Naive thymus-derived CD8-positive, alpha-beta T cell (primary cell): ENCODE results near the gene CACNA1B. TPM values are rescaled to one million over a fixed set of nuclear protein-coding genes. Genes with fewer than 3 reads are reported as not detected.

Source experiments
- ATAC-seq, 2 donors: fragments of 150-1000 bp; cut with Tn5 transposase in 1 of 2; sonication (Bioruptor Pico), chemical (Tn5 transposase) in 1 of 2; 1 replicate in 1 of 2; 2 replicates in 1 of 2; pipeline ENCODE4 v1.10.0; 2021; ENCODE audit warnings: mild to moderate bottlenecking in 2 of 2, moderate library complexity in 2 of 2
- POLR2A ChIA-PET: fragments of 350-600 bp; sonication (Branson Sonifier 250); formaldehyde crosslinking; loops from one replicate; lab custom pipeline; 2021; ENCODE audit warnings: antibody characterized with exemption; lab: Charles Lee
- DNase-seq, 10 donors: peaks; one replicate each; pipeline versions ENCODE4 v3.0.0 to v3.0.0-alpha.2; 2020 to 2022
- H3K27ac Mint-ChIP-seq, 10 donors: one replicate each; pipeline ENCODE4 v1.8.0; 2020 to 2022; ENCODE audit warnings: mild to moderate bottlenecking in 10 of 10, mixed read lengths in 10 of 10, moderate library complexity in 4 of 10, inconsistent platforms in 1 of 10
- H3K27me3 Mint-ChIP-seq, 5 donors: one replicate each; pipeline ENCODE4 v1.8.0; 2021 to 2022; ENCODE audit warnings: mixed read lengths in 5 of 5
- H3K36me3 Mint-ChIP-seq, 3 donors: one replicate each; pipeline ENCODE4 v1.8.0; 2020 to 2022; ENCODE audit warnings: mixed read lengths in 3 of 3, mild to moderate bottlenecking in 2 of 3, inconsistent platforms in 1 of 3
- H3K4me1 Mint-ChIP-seq, 4 donors: one replicate each; pipeline ENCODE4 v1.8.0; 2021 to 2022; ENCODE audit warnings: mixed read lengths in 4 of 4
- H3K4me3 Mint-ChIP-seq, 10 donors: one replicate each; pipeline ENCODE4 v1.8.0; 2020 to 2022; ENCODE audit warnings: mild to moderate bottlenecking in 10 of 10, mixed read lengths in 10 of 10, moderate library complexity in 6 of 10, inconsistent platforms in 1 of 10
- H3K9me3 Mint-ChIP-seq, 9 donors: one replicate each; pipeline ENCODE4 v1.8.0; 2020 to 2022; ENCODE audit warnings: mixed read lengths in 9 of 9, mild to moderate bottlenecking in 3 of 9, inconsistent platforms in 1 of 9, moderate library complexity in 1 of 9
- polyA plus RNA-seq, 3 donors: library from polyadenylated mRNA; unstranded; fragments of 300-500 nt; fragmentation: Illumina TruSeq; gene quantifications; one replicate each; pipeline ENCODE4 v1.2.3, GENCODE V29; 2021
- total RNA-seq, 8 experiments: library from RNA in 2 of 8; stranded (reverse) in 2 of 8; gene quantifications; one replicate each; pipeline ENCODE4 v1.2.3 and lab custom pipeline; 2021 to 2026

The CACNA1B gene
- total and polyA plus RNA-seq, 5 experiments from 2014 or later: not detected

DNA sequence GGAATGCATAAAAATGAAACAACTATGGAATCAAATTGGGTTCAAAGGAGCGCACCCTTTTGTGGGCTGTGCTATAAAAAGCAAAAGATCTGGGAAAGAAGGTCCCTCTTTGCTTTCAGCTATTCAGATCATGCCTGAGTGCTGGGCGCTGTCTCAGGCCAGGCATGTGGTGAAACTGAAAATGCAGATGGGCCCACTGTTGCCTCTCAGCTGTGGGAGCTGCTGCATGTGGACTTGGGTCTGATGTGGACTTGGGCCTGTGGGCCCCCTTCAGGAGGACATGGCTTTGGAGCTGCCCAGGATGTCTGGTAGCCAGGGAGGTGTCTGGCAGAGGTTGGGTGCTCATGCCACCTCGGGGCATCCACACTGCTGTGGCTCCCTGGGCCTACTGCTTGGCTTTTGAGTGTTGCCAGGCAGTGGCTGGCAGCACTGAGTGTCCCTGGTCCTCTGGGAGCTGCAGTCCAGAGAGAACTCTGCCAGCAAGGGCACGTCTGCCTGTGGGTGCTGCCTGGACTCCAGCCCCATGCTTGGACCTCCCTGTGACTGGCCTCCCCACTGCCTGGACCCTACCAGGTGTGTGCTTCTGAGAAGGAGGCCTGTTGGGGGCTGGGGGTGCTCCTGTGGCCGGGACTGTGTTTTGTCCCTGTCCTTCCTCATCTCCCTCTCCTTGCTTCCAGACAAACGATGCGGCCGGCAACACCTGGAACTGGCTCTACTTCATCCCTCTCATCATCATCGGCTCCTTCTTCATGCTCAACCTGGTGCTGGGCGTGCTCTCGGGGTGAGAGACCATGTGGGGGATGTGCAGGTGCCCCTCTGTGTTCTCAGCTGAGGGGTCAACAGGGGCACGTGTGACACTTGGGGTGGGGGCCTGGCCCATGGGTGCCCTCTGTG is 74.3 kb downstream of the CACNA1B start:
- no peak for DNase-seq
- Mint-ChIP-seq H3K4me1 (no peaks in the 10 kb centered on the region), H3K4me3 (no peak overlapping the region), H3K9me3 (peaks cover 0 to 7% (median 4%) of the 10 kb centered on the region in 9 donors), H3K27ac (no peak overlapping the region), H3K27me3 (peaks cover 0 to 15% (median 9%) of the 10 kb centered on the region in 5 donors), H3K36me3 (peaks cover 0 to 6% (median 0%) of the 10 kb centered on the region in 3 donors)
- no peak for ATAC-seq
- POLR2A ChIA-PET: no interaction called here

DNA sequence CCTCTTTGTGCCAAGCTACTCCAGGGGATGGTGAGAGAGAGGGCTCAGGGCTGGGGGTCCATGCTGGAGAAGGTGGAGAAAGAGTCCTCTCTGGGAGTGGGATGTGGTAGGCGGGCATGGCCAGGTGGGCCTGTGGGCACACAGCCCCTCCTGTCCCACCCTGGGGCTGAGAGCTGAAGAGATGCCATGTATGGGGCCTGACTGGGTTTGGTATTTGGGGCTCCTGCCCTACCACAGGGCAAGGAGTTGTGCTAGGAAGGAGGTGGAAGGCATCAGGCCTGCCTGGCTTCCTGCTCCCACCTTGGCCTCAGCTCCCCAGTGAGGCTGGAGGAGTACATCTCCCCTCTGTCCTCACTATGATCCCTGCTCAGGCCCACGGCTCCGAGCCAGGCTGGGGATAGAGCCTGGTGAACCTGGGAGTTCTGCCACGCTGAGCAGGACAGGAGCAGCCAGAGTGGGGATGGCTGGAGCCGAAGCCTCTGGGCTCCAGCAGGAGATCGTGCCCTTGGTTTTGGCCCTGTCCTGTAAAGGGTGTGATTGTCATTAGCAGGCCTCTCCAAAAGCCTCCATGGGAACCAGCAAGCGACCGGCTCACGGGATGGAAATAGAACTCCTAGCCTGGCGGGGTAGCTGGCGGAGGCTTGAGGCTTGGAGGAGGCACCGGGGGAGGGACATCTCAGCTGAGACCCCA is 75.5 kb downstream of the CACNA1B start:
- no peaks in the 10 kb centered on the region for H3K36me3 Mint-ChIP-seq
- no peak overlapping the region for H3K4me3 Mint-ChIP-seq
- ATAC-seq (no peak), DNase-seq (no peak)
- H3K4me1 Mint-ChIP-seq: no peaks in the 10 kb centered on the region
- POLR2A ChIA-PET: no interaction called here
- no peak overlapping the region for H3K27ac Mint-ChIP-seq
- no peaks in the 10 kb centered on the region for H3K9me3 Mint-ChIP-seq
- H3K27me3 Mint-ChIP-seq: peaks cover 0 to 15% (median 9%) of the 10 kb centered on the region in 5 donors

DNA sequence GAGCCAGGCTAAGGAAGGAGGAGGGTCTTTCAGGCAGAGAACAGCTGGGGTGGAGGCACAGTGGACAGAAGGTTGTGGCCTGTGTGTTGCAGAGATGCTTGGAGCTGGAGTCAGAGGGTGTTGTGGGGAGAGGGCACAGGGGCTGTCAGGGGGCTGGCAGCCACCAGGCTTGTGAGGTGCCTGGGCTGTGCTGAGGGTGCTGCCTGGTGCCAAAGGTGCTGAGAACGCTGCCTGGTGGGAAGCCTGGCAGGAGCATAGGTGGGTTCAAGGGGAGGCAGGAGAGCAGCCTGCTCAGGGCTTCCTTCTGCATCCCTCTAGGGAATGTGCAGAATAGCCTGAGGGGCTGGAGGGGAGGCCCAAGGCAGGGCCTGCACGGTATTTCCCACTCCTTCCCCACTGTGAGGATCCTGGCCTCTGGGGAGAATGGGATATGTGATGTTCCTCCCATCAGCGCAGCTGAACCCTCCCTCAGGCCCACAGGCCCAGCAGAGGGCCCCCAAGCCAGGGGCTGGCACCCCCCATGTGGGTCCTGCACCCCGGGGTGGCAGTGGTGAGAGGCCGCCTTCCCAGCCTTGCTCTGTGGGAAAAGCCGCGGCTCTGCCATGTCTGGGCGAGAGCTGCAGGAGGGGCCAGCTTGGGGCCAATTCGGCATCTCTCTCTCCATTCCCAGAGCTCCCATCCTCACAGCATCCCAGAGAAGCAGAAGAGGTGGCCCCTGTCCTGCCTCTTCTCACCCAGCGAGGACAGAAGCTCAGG is 76.3 kb downstream of the CACNA1B start:
- DNase-seq (no peak), ATAC-seq (no peak)
- H3K4me3 Mint-ChIP-seq: no peak overlapping the region
- H3K27me3 Mint-ChIP-seq: peaks cover 0 to 15% (median 9%) of the 10 kb centered on the region in 5 donors
- no peak overlapping the region for H3K27ac Mint-ChIP-seq
- H3K9me3 Mint-ChIP-seq: no peaks in the 10 kb centered on the region
- H3K36me3 Mint-ChIP-seq: no peaks in the 10 kb centered on the region
- H3K4me1 Mint-ChIP-seq: no peaks in the 10 kb centered on the region
- POLR2A ChIA-PET: no interaction called here

DNA sequence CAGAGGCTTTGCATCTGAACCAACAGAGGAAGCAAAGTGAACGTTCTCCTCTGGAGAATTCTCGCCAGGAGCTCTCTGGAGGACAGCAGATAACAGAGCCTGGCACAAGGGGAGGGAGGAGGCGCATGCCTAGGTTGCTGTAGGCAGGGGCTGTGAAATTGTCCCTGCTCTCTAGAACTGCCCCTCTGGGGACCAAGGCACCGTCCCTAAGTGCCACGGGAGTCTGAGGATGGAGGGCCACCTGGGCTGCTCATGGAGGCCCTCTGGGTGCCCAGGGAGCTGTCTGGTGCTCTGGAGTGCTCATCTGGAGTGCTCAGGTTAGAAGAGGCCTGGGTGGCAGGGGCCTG is 77.6 kb downstream of the CACNA1B start:
- peaks cover 0 to 15% (median 9%) of the 10 kb centered on the region in 5 donors for H3K27me3 Mint-ChIP-seq
- H3K4me3 Mint-ChIP-seq: no peak overlapping the region
- H3K4me1 Mint-ChIP-seq: no peaks in the 10 kb centered on the region
- POLR2A ChIA-PET: no interaction called here
- H3K9me3 Mint-ChIP-seq: no peaks in the 10 kb centered on the region
- DNase-seq: no peak
- no peak overlapping the region for H3K27ac Mint-ChIP-seq
- no peak for ATAC-seq
- H3K36me3 Mint-ChIP-seq: no peaks in the 10 kb centered on the region

DNA sequence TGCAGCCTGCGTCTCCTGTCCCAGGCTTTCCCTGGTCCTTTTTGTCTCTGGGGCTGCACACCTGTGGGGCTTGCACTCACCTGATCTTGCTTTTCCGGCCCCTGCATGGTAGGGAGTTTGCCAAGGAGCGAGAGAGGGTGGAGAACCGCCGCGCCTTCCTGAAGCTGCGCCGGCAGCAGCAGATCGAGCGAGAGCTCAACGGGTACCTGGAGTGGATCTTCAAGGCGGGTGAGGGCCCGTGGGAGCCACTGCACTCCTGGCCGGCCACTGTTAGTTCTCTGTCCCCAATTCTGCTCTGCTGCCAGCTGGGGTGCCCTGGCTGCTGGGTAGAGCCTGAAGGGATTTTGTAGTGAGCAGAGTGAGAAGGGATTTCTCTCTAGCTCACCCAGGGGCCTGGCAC is 78.0 kb downstream of the CACNA1B start:
- ATAC-seq: no peak
- peaks cover 0 to 15% (median 9%) of the 10 kb centered on the region in 5 donors for H3K27me3 Mint-ChIP-seq
- no peak overlapping the region for H3K27ac Mint-ChIP-seq
- H3K9me3 Mint-ChIP-seq: no peaks in the 10 kb centered on the region
- no peak overlapping the region for H3K4me3 Mint-ChIP-seq
- no peaks in the 10 kb centered on the region for H3K36me3 Mint-ChIP-seq
- no peaks in the 10 kb centered on the region for H3K4me1 Mint-ChIP-seq
- POLR2A ChIA-PET: no interaction called here
- DNase-seq: no peak

DNA sequence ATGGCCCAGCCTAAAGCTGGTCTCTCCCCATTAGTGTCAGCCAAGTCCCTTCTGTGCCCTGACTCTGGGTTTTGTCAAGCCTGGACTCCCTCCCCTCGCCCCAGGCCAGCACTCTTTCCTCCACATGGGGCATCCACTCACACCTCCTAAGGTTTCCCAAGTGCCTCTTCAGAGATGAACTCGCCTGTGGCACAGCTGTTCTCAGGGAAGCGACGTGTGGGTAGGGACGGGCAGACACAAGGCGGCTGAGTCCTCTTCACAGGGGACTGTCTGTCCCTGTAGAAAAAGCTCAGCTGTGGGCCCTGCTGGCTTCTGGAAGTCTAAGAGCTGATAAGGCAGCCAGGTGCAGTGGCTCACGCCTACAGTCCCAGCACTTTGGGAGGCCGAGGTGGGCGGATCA is 78.5 kb downstream of the CACNA1B start:
- H3K27me3 Mint-ChIP-seq: peaks cover 0 to 15% (median 9%) of the 10 kb centered on the region in 5 donors
- POLR2A ChIA-PET: no interaction called here
- H3K4me1 Mint-ChIP-seq: no peaks in the 10 kb centered on the region
- H3K27ac Mint-ChIP-seq: no peak overlapping the region
- no peaks in the 10 kb centered on the region for H3K9me3 Mint-ChIP-seq
- no peak overlapping the region for H3K4me3 Mint-ChIP-seq
- ATAC-seq: no peak
- H3K36me3 Mint-ChIP-seq: no peaks in the 10 kb centered on the region
- DNase-seq: no peak

DNA sequence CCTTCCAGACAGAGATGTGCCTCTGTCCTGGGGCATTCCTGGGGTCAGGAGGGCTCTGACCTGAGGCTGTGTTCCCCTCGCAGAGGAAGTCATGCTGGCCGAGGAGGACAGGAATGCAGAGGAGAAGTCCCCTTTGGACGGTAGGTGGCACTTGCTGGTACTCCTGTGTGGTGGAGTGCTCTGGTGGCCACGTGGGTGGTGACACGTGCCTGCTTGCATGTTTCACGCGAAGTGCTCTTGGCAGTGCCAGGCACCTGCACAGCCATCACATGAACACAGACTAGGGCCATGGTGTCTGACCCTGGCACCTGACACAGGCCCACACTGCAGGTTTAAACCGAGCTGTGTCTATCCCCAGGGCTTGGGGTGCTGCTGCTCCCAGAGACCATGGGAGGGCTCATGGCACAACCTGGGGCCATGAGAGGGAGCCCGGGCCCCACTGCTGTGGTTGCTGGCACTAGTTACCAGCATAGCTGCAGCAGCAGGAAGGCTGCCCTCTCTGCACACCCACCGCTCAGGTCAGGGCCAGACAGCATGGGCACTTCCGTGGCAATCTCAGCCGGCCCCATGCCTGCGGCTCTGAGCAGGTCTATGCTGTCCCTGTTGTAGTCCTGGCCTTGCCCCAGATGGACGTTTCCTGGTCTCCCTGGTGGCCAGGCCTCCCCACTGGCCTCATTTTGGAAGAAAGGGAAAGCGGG is 79.3 kb downstream of the CACNA1B start:
- H3K4me1 Mint-ChIP-seq: no peaks in the 10 kb centered on the region
- no peak overlapping the region for H3K27ac Mint-ChIP-seq
- H3K9me3 Mint-ChIP-seq: peaks cover 0 to 2% (median 0%) of the 10 kb centered on the region in 9 donors

DNA sequence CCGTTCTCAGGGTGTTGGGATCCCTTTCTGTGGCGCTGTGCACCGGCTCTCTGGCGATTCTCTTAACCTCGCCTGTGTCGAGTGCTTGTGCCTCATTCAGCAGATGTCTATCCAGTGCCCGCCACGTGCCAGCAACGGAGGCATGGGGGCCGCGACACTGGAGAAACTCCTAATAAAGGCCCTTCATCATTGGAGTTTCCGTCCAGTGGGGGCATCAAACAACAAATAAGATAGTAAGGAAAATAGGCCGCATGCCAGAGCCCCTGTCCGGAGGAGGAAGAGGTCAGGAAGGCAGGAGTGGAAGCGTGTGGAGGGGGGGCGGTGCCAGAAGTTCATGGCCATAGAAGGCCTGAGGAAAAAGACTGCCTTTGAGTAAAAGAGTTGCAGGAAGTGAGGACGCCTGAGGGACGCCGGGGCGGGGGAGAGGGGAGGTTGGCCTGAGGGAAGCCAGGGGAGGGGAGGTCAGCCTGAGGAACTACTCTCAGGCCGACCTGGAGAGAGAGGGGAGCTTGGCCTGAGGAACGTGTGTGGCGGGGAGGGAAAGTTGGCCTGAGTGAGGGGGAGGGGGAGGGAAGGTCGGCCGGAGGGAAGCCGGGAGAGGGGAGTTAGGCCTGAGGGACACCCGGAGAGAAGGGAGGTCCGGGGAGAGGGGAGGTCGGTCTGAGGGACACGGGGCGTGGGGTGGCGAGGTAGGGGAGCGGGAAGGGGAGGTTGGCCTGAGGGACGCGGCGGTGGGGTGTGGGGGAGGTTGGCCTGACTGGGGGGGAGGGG is 82.2 kb downstream of the CACNA1B start:
- ATAC-seq: no peak

More for the DNA sequence above, 79.3 kb downstream of the CACNA1B start:
- ATAC-seq: no peak
- no peaks in the 10 kb centered on the region for H3K36me3 Mint-ChIP-seq
- no peak overlapping the region for H3K4me3 Mint-ChIP-seq
- no peak for DNase-seq
- POLR2A ChIA-PET: no interaction called here
- peaks cover 0 to 15% (median 9%) of the 10 kb centered on the region in 5 donors for H3K27me3 Mint-ChIP-seq

DNA sequence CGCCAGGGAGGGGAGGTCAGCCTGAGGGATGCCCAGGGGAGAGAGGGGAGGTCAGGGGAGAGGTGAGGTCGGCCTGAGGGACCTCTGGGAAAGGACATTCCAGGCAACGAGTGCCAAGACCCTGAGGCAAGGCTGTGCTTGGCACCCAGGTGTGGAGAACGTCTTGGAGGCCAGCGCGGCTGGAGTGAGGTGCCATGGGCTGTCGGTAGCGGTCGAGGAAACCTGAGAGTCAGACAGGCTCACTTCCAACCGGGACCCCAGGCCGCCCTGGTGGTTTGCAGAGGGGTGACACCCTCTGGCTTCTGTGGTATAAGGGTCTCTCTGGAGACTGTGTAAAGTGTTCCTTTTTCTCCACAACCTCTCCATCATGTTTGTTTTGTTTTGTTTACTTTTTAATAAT is 82.9 kb downstream of the CACNA1B start:
- ATAC-seq: no peak
- Mint-ChIP-seq H3K36me3 (peaks cover 0 to 5% (median 2%) of the 10 kb centered on the region in 3 donors), H3K9me3 (peaks cover 0 to 25% (median 5%) of the 10 kb centered on the region in 9 donors), H3K27me3 (peaks cover 2 to 13% (median 6%) of the 10 kb centered on the region in 5 donors), H3K4me1 (no peaks in the 10 kb centered on the region), H3K27ac (no peak overlapping the region), H3K4me3 (no peak overlapping the region)
- no peak for DNase-seq
- POLR2A ChIA-PET: no interaction called here

More for the DNA sequence above, 82.2 kb downstream of the CACNA1B start:
- Mint-ChIP-seq H3K4me1 (no peaks in the 10 kb centered on the region), H3K4me3 (no peak overlapping the region), H3K27ac (no peak overlapping the region), H3K36me3 (peaks cover 0 to 5% (median 2%) of the 10 kb centered on the region in 3 donors), H3K9me3 (peaks cover 0 to 25% (median 5%) of the 10 kb centered on the region in 9 donors), H3K27me3 (peaks cover 2 to 12% (median 6%) of the 10 kb centered on the region in 5 donors)
- no peak for DNase-seq
- POLR2A ChIA-PET: no interaction called here

DNA sequence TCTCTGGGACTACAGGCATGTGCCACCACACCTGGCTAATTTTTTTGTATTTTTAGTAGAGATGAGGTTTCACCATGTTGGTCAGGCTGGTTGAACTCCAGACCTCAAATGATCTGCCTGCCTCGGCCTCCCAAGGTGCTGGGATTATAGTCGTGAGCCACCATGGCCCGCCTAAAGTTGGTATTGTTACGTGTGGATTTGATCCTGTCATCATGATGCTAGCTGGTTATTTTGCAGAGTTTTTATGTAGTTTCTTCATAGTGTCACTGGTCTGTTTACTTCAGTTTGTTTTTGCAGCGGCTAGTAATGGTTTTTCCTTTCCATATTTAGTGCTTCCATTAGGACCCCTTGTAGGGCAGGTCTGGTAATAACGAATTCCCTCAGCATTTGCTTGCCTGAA is 85.9 kb downstream of the CACNA1B start:
- POLR2A ChIA-PET: no interaction called here
- Mint-ChIP-seq H3K36me3 (peaks cover 0 to 10% (median 2%) of the 10 kb centered on the region in 3 donors), H3K4me3 (no peak overlapping the region), H3K9me3 (peaks cover 0 to 30% (median 5%) of the 10 kb centered on the region in 9 donors), H3K27ac (no peak overlapping the region), H3K27me3 (peaks cover 7 to 30% (median 17%) of the 10 kb centered on the region in 5 donors), H3K4me1 (no peaks in the 10 kb centered on the region)
- ATAC-seq (no peak), DNase-seq (no peak)

DNA sequence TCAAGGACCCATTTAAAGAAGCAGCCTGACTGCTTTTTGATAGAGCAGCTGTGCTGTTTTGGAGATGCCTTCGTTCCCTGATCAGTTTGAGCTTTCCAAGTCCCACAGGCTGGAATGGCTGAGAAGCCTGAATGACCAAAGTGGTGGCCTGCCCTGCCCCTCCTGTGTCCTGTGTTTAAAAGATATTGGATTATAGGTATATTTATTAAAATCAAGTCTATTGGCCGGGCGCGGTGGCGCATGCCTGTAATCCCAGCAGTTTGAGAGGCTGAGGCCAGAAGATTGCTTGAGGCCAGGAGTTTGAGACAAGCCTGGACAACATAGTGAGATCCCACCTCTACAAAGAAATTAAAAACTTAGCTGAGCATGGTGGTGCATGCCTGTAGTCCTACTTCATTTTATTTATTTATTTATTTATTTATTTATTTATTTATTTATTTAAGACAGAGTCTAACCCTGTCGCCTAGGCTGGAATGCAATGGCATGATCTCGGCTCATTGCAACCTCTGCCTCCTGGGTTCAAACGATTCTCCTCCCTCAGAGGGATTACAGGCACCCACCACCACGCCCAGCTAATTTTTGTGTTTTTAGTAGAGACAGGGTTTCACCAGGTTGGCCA is 87.7 kb downstream of the CACNA1B start:
- Mint-ChIP-seq H3K4me3 (no peak overlapping the region), H3K4me1 (peaks cover 0 to 2% (median 0%) of the 10 kb centered on the region in 4 donors), H3K9me3 (peaks cover 0 to 30% (median 5%) of the 10 kb centered on the region in 9 donors), H3K36me3 (peaks cover 0 to 10% (median 2%) of the 10 kb centered on the region in 3 donors), H3K27me3 (peaks cover 10 to 42% (median 23%) of the 10 kb centered on the region in 5 donors), H3K27ac (no peak overlapping the region)
- peak in 1 of 10 donors; percentile 8 for DNase-seq
- ATAC-seq: no peak
- POLR2A ChIA-PET: no interaction called here
